Measurements from ENCODE around the gene AADAT.

The AADAT gene

DNA sequence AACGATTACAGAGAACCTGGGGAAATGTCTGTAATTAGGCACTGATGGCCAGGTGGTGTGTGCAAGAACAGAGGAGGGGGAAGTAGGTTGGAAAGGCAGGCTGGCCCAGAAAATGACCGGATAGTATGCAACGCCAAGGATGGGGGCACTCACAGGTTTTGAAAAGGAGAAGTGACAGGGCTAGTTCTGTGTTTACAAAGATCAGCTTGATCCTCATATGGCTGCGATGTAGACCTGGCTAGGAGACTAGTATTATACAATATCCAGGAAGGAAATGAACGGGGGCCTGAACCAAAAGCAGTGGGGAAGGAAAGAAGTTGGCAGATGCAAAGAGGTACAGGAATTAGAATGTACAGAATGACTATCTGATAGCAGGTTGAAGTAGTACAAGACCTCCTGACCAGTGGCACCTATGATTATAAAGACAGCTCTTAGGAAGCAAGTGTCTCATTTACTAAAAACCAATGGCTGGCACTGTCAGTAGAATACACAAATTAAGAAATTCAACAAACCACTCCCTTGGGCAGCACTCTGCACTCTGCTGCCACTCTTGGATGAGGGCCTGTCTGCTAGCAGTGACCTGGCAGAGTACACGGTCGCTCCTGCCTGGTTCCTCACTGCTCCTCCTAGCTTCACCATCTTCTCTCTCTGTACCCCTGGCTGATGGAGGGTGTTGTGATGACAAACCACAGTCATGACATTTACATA lies 77.7 kb downstream of the AADAT start:
- TF ChIP-seq CTCF (IDR thresholded peaks at IDR 0.05; ENCODE audit: low read depth, low read length), result no peak
- Histone ChIP-seq H3K4me3 (ENCODE audit: low read depth, low read length) (no peak overlapping the region), H3K4me1 (no peaks in the 10 kb centered on the region), H3K9me3 (no peaks in the 10 kb centered on the region), H3K27me3 (no peaks in the 10 kb centered on the region), H3K36me3 (no peaks in the 10 kb centered on the region)
- no peak for DNase-seq

Data from BE2C (cell line).